ENCODE results near the gene MAPRE2.
"Not testable (repeated sequence)": the region's sequence is repeated elsewhere in the genome, so short reads cannot be mapped to it uniquely, and the experiment has no call there.

MAPRE2 gene

DNA sequence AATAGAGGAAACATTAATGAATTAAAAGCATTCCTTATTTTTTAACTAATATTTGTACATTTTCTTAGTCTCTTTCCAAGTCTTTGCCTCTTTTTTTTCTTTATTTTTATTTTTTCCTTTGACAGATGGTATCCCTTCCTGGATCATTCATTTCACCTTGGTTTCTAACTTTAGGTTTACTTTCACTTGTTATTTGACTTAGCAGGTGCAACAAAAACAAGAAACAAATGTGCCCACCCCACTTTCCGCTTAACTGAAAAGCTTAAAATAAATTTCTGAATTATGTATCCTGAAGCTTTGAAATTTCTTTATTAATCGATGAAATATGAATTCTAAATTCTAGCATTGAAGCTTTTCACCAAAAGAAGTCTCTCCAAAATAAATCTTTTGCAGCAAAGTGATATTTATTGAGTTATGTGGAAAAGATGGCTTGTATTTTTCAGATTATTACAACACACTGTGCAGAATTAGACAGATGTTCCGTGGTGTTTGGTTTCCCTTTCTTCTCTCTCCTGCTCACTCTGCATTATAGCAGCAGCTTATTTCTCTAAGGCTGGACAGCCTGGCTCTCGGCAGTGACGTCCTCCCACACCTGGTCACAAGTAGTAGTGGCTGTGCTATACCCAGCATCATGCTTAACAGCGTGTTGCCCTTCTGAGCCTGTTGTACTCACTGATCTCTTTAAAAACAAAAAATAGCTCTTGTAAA is 100.5 kb downstream of the MAPRE2 start:
- no peak for DNase-seq
- H3K36me3 ChIP-seq: no peaks in the 10 kb centered on the region

DNA sequence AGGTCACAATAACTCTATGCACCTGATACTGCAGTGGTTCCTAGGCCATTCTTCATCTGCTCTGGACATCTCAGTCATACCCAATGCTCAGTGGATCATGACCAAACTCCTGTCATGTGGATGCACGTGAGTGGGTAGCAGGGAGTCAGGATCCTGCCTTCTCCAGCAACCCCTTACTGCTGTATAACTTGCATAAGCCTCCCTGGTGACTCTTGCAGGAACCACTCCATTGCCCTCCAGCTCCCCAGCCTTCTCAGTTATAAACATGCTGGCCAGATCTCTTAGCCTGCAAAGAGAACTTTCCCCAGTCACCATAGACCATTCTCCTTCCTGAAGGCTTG is 101.0 kb downstream of the MAPRE2 start:
- Histone ChIP-seq H3K4me3 (ENCODE audit: low read depth, low read length) (no peak overlapping the region), H3K27me3 (no peaks in the 10 kb centered on the region), H3K4me1 (no peaks in the 10 kb centered on the region), H3K9me3 (no peaks in the 10 kb centered on the region), H3K36me3 (no peaks in the 10 kb centered on the region)
- no peak for DNase-seq
- TF ChIP-seq, protein P1, sequence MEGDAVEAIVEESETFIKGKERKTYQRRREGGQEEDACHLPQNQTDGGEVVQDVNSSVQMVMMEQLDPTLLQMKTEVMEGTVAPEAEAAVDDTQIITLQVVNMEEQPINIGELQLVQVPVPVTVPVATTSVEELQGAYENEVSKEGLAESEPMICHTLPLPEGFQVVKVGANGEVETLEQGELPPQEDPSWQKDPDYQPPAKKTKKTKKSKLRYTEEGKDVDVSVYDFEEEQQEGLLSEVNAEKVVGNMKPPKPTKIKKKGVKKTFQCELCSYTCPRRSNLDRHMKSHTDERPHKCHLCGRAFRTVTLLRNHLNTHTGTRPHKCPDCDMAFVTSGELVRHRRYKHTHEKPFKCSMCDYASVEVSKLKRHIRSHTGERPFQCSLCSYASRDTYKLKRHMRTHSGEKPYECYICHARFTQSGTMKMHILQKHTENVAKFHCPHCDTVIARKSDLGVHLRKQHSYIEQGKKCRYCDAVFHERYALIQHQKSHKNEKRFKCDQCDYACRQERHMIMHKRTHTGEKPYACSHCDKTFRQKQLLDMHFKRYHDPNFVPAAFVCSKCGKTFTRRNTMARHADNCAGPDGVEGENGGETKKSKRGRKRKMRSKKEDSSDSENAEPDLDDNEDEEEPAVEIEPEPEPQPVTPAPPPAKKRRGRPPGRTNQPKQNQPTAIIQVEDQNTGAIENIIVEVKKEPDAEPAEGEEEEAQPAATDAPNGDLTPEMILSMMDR (IDR thresholded peaks at IDR 0.05; ENCODE audit: low read depth, low read length): no peak

More for the DNA sequence above, 100.5 kb downstream of the MAPRE2 start:
- no peaks in the 10 kb centered on the region for H3K4me1 ChIP-seq
- no peaks in the 10 kb centered on the region for H3K27me3 ChIP-seq
- no peak overlapping the region for H3K4me3 ChIP-seq (ENCODE audit: low read depth, low read length)
- TF ChIP-seq, protein P1 (IDR thresholded peaks at IDR 0.05; ENCODE audit: low read depth, low read length): no peak
- H3K9me3 ChIP-seq: no peaks in the 10 kb centered on the region

GRCh38 chr18:35143622-35144596 is 102.7 kb downstream of the MAPRE2 start:
- Histone ChIP-seq H3K4me1 (no peaks in the 10 kb centered on the region), H3K36me3 (no peaks in the 10 kb centered on the region), H3K4me3 (ENCODE audit: low read depth, low read length) (no peak overlapping the region), H3K9me3 (no peaks in the 10 kb centered on the region), H3K27me3 (no peaks in the 10 kb centered on the region)
- TF ChIP-seq, protein P1 (IDR thresholded peaks at IDR 0.05; ENCODE audit: low read depth, low read length): peak; percentile 74
- peak; percentile 51 for DNase-seq

DNA sequence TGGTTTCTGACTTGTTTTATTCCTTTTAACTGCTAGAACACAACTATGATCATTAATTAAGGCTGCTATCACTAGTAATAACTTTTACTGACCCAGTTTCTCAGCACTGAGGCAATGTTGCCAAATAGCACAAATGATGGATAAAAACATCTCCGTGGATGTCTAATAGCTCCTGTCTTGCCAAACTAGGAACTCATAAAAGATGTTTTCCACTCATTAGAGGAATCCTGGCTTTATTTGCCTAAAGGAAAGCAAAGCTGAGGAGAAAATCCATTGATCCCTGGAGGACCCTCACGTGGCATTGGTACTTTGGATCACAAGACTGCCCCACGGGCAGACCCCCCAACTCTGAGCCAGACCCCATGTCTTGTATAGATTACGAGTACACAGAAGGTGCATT is 103.5 kb downstream of the MAPRE2 start:
- H3K9me3 ChIP-seq: no peaks in the 10 kb centered on the region
- no peaks in the 10 kb centered on the region for H3K4me1 ChIP-seq
- DNase-seq: no peak
- H3K27me3 ChIP-seq: no peaks in the 10 kb centered on the region
- H3K36me3 ChIP-seq: no peaks in the 10 kb centered on the region
- H3K4me3 ChIP-seq (ENCODE audit: low read depth, low read length): no peak overlapping the region
- TF ChIP-seq, protein P1 (IDR thresholded peaks at IDR 0.05; ENCODE audit: low read depth, low read length): no peak

GRCh38 chr18:35150195-35150594 is 109.0 kb downstream of the MAPRE2 start:
- not testable (repeated sequence) for H3K36me3 ChIP-seq; H3K27me3 ChIP-seq; DNase-seq; H3K4me1 ChIP-seq; H3K9me3 ChIP-seq; H3K4me3 ChIP-seq (ENCODE audit: low read depth, low read length)

DNA sequence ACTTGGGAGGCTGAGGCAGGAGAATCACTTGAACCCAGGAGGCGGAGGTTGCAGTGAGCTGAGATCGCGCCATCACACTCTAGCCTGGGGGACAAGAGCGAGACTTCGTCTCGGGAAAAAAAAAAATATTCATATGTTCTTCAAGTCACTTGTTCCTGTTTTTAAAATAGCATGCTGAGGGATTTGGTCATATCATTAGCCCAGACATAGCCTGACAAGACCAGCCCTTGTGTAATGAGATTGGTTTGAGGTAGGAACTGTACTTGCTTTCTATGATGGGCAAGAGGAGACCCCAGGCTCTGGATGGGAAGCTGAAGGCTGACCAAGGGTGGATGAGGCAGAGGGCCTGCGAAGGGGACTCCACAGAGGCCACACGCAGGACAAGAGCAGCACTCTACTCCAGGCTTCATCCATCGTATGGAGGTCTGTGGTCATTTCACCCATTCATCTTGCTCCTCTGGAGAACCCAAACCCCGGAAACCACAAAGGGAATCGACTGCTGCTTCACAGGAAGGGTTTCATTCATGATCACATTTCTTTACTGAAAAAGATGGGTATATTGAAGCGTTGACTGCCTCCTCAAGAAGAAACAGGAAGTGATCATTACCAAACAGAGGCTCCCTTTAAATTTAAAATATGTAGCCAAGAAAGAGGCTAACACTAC is 112.5 kb downstream of the MAPRE2 start:
- Histone ChIP-seq H3K27me3 (no peaks in the 10 kb centered on the region), H3K36me3 (no peaks in the 10 kb centered on the region), H3K4me3 (ENCODE audit: low read depth, low read length) (no peak overlapping the region), H3K4me1 (peaks cover 4% of the 10 kb centered on the region; the same call in 1 of the 2 replicates), H3K9me3 (no peaks in the 10 kb centered on the region)
- TF ChIP-seq, protein P1 (IDR thresholded peaks at IDR 0.05; ENCODE audit: low read depth, low read length): no peak
- DNase-seq: no peak

Measured in BE2C (cell line).